Mesendoderm (in vitro differentiated cells): ENCODE measurements around the gene HMGN3.

Source experiments
- DNase-seq: peaks from one replicate; pipeline ENCODE4 v3.0.0; 2013
- H2AK5ac ChIP-seq: 2 replicates; pipeline ENCODE4 v1.6.1; 2013; ENCODE audit warnings: low read length, inconsistent platforms
- H2BK120ac ChIP-seq: 2 replicates; pipeline ENCODE4 v1.6.1; 2013; ENCODE audit warnings: low read depth, mild to moderate bottlenecking, low read length, moderate library complexity, mixed read lengths
- H2BK15ac ChIP-seq: replicated peaks from 2 replicates; pipeline ENCODE4 v1.6.1; 2013; ENCODE audit warnings: low read depth, mild to moderate bottlenecking, moderate library complexity
- H2BK5ac ChIP-seq: 2 replicates; pipeline ENCODE4 v1.6.1; 2013; ENCODE audit warnings: low read length, inconsistent platforms
- H3K18ac ChIP-seq: 2 replicates; pipeline ENCODE4 v1.6.1; 2013; ENCODE audit warnings: mild to moderate bottlenecking, low read length, mixed read lengths
- H3K23ac ChIP-seq: one replicate; pipeline ENCODE4 v1.6.1; 2013; ENCODE audit warnings: low read length
- H3K27ac ChIP-seq: 2 replicates; pipeline ENCODE4 v1.5.1; 2013; ENCODE audit warnings: low read depth, mild to moderate bottlenecking, inconsistent platforms, low read length, moderate library complexity
- H3K27me3 ChIP-seq: 2 replicates; pipeline ENCODE4 v1.6.1; 2013; ENCODE audit warnings: low read length, control low read depth, mild to moderate bottlenecking, inconsistent platforms; ENCODE audit not compliant: insufficient read depth, poor library complexity
- H3K36me3 ChIP-seq: 2 replicates; pipeline ENCODE4 v1.6.1; 2013; ENCODE audit warnings: low read length, inconsistent platforms; ENCODE audit not compliant: control insufficient read depth, insufficient read depth
- H3K4ac ChIP-seq: one replicate; pipeline ENCODE4 v1.6.1; 2013; ENCODE audit warnings: low read depth, mild to moderate bottlenecking, low read length, moderate library complexity
- H3K4me1 ChIP-seq: 2 replicates; pipeline ENCODE4 v1.6.1; 2013; ENCODE audit warnings: low read depth, low read length, inconsistent platforms; ENCODE audit not compliant: control insufficient read depth
- H3K4me2 ChIP-seq: 2 replicates; pipeline ENCODE4 v1.6.1; 2013; ENCODE audit warnings: low read length
- H3K4me3 ChIP-seq: 2 replicates; pipeline ENCODE4 v1.5.1; 2013; ENCODE audit warnings: mild to moderate bottlenecking, low read length
- H3K56ac ChIP-seq: one replicate; pipeline ENCODE4 v1.6.1; 2013; ENCODE audit warnings: low read length
- H3K79me1 ChIP-seq: 2 replicates; pipeline ENCODE4 v1.6.1; 2013; ENCODE audit warnings: low read length, inconsistent platforms
- H3K79me2 ChIP-seq: 2 replicates; pipeline ENCODE4 v1.6.1; 2013; ENCODE audit warnings: mild to moderate bottlenecking, low read length; ENCODE audit not compliant: control insufficient read depth, insufficient read depth
- H3K9ac ChIP-seq: 2 replicates; pipeline ENCODE4 v1.6.1; 2013; ENCODE audit warnings: low read length, inconsistent platforms
- H4K5ac ChIP-seq: one replicate; pipeline ENCODE4 v1.6.1; 2013; ENCODE audit warnings: low read length
- H4K8ac ChIP-seq: one replicate; pipeline ENCODE4 v1.6.1; 2013; ENCODE audit warnings: low read depth, mild to moderate bottlenecking, control low read depth, low read length, moderate library complexity
- WGBS: extraction: QIAGEN DNeasy Blood & Tissue Kit; methylation state at CpG from one replicate; pipeline ENCODE4 v1.1.7; 2013; ENCODE audit warnings: low lambda C conversion rate, missing lambda C conversion rate; ENCODE audit not compliant: insufficient coverage; ENCODE audit errors: extremely low coverage; 5-methylcytosine and 5-hydroxymethylcytosine counted together

The HMGN3 gene

GRCh38 chr6:79250559-79250958 is 16.1 kb upstream of the HMGN3 start:
- Histone ChIP-seq H2BK5ac (no peak overlapping the region), H3K4ac (no peak overlapping the region)
- no CpG with 5 or more reads among the region's 2 CpGs for WGBS

GRCh38 chr6:79250107-79250514 is 15.6 kb upstream of the HMGN3 start:
- H3K79me1 ChIP-seq = no peaks in the 10 kb centered on the region
- H3K4me1 ChIP-seq = no peaks in the 10 kb centered on the region
- no peak overlapping the region for H3K18ac ChIP-seq
- H2AK5ac ChIP-seq = no peak overlapping the region
- no peak overlapping the region for H3K23ac ChIP-seq
- H3K27me3 ChIP-seq = no peaks in the 10 kb centered on the region
- no peak overlapping the region for H2BK120ac ChIP-seq
- H2BK15ac ChIP-seq = no peak overlapping the region
- no peak overlapping the region for H3K4me3 ChIP-seq
- H3K36me3 ChIP-seq = no peaks in the 10 kb centered on the region
- no peak overlapping the region for H3K27ac ChIP-seq
- no peak overlapping the region for H3K4me2 ChIP-seq
- no peak overlapping the region for H4K8ac ChIP-seq
- DNase-seq = peak; percentile 31
- H3K56ac ChIP-seq = no peak overlapping the region
- no peak overlapping the region for H3K9ac ChIP-seq
- H4K5ac ChIP-seq = no peak overlapping the region
- H3K4ac ChIP-seq = no peak overlapping the region
- no CpG with 5 or more reads among the region's 2 CpGs for WGBS
- H2BK5ac ChIP-seq = no peak overlapping the region
- H3K79me2 ChIP-seq = no peaks in the 10 kb centered on the region

More at GRCh38 chr6:79250559-79250958, 16.1 kb upstream of the HMGN3 start:
- H3K4me2 ChIP-seq = no peak overlapping the region
- no peak overlapping the region for H2BK15ac ChIP-seq
- H3K27me3 ChIP-seq = no peaks in the 10 kb centered on the region
- H3K79me1 ChIP-seq = no peaks in the 10 kb centered on the region
- H4K5ac ChIP-seq = no peak overlapping the region
- no peak overlapping the region for H3K18ac ChIP-seq
- no peaks in the 10 kb centered on the region for H3K36me3 ChIP-seq
- H3K56ac ChIP-seq = no peak overlapping the region
- H3K9ac ChIP-seq = no peak overlapping the region
- no peak overlapping the region for H2AK5ac ChIP-seq
- DNase-seq = no peak
- no peaks in the 10 kb centered on the region for H3K4me1 ChIP-seq
- H2BK120ac ChIP-seq = no peak overlapping the region
- no peaks in the 10 kb centered on the region for H3K79me2 ChIP-seq
- H3K4me3 ChIP-seq = no peak overlapping the region
- no peak overlapping the region for H4K8ac ChIP-seq
- H3K27ac ChIP-seq = no peak overlapping the region
- H3K23ac ChIP-seq = no peak overlapping the region

DNA sequence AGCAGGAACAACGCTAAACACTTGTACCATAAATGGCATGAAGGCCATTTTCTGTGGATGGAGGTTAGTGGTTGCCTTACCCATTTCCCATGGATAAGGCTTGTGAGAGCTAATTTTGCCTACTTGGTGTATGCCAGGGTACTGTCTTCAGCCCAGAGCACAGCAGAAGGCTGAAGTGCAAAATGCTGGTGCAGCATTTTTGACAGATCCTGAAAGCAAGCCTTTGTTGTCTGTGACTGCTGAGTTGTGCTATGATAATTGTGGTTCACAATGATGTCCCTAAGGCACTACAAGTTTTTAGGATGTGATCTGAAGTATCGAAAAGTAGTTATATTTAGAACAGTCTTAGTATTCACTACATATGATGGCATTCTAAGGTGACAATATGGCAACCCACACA is 14.7 kb upstream of the HMGN3 start:
- Histone ChIP-seq H3K27me3 (no peaks in the 10 kb centered on the region), H2BK15ac (no peak overlapping the region), H2AK5ac (no peak overlapping the region), H3K27ac (no peak overlapping the region), H4K5ac (no peak overlapping the region), H3K4me3 (no peak overlapping the region), H3K4me2 (no peak overlapping the region), H3K9ac (no peak overlapping the region), H3K23ac (no peak overlapping the region), H3K4ac (no peak overlapping the region), H3K4me1 (no peaks in the 10 kb centered on the region), H3K56ac (no peak overlapping the region), H2BK5ac (no peak overlapping the region), H4K8ac (no peak overlapping the region), H3K79me1 (no peaks in the 10 kb centered on the region), H3K36me3 (no peaks in the 10 kb centered on the region), H3K18ac (no peak overlapping the region), H2BK120ac (no peak overlapping the region), H3K79me2 (no peaks in the 10 kb centered on the region)
- no CpG with 5 or more reads among the region's 2 CpGs for WGBS
- no peak for DNase-seq

DNA sequence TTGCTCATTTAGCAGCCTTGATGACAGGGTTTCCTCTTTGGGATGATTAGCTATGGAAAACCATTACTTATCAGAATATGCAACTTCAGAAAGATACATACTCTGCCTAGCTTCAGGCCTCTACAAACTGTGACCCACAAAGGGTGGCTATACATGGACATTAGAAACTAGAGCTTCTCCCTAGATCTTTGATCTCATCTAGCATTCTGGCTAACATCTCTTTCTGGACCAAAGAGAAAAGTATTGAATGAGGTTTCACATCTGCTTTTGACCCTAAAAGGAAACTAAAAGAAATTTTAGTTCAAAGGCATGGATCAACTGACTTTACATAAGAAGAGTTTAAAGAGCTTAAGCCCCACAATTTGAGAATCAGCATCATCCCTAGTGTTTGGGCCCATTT is 12.4 kb upstream of the HMGN3 start:
- Histone ChIP-seq H4K5ac (no peak overlapping the region), H3K4ac (no peak overlapping the region), H2BK120ac (no peak overlapping the region), H3K27me3 (no peaks in the 10 kb centered on the region), H3K36me3 (no peaks in the 10 kb centered on the region), H3K18ac (no peak overlapping the region), H4K8ac (no peak overlapping the region), H3K27ac (no peak overlapping the region), H3K23ac (no peak overlapping the region), H2BK15ac (no peak overlapping the region), H3K9ac (no peak overlapping the region), H3K79me2 (no peaks in the 10 kb centered on the region), H3K4me1 (no peaks in the 10 kb centered on the region), H2AK5ac (no peak overlapping the region), H3K56ac (no peak overlapping the region), H3K79me1 (no peaks in the 10 kb centered on the region), H3K4me2 (no peak overlapping the region), H3K4me3 (no peak overlapping the region), H2BK5ac (no peak overlapping the region)
- DNase-seq = no peak

DNA sequence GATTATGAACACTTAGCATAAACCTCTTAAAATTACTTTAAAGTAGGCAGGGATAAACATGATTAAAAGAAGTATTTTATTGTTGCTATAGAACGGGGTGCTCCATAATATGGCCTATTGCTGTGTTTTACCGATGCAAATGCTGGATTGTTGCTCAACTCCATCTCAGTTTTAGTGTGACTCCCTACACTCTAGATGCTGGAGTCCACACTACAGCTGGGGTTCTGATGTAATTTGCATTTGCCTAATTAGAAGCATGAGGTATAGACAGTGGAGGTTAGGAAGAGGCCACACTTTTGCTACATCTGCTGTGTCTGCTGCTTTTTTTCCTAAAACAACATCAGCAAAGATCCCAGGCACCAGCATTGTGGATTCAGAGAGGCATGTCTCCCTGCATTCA is 6.7 kb upstream of the HMGN3 start:
- Histone ChIP-seq H4K5ac (no peak overlapping the region), H3K4me3 (no peak overlapping the region), H3K9ac (no peak overlapping the region), H4K8ac (no peak overlapping the region), H3K18ac (no peak overlapping the region), H3K4me2 (no peak overlapping the region), H3K36me3 (no peaks in the 10 kb centered on the region), H3K56ac (no peak overlapping the region), H3K4me1 (peaks cover 2% of the 10 kb centered on the region), H3K27me3 (no peaks in the 10 kb centered on the region), H3K23ac (no peak overlapping the region), H2BK15ac (no peak overlapping the region), H2AK5ac (no peak overlapping the region), H2BK120ac (no peak overlapping the region), H2BK5ac (no peak overlapping the region), H3K27ac (no peak overlapping the region), H3K4ac (no peak overlapping the region), H3K79me2 (no peaks in the 10 kb centered on the region), H3K79me1 (no peaks in the 10 kb centered on the region)
- WGBS = no CpG with 5 or more reads among the region's 2 CpGs
- DNase-seq = no peak

DNA sequence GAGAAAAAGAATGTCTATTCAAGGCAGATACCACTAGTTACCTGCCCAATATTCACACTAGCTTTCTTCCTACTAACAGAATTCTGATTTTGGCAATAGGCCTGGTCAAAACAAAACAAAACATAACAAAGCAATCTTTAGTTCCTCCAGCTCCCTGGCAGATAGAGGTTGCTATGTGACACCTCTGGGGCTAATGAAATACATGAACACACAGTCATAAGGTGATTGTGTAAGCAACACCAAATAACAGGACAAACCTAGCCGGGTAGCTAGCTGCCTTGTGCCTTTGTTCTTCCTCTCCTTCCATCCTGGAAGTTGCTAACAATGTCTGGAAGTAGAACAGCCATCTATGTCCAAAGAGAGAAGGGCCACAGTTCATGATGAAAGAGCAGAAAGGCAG is 6.0 kb upstream of the HMGN3 start:
- H2BK5ac ChIP-seq = no peak overlapping the region
- no peak overlapping the region for H3K27ac ChIP-seq
- H4K8ac ChIP-seq = no peak overlapping the region
- H3K27me3 ChIP-seq = no peaks in the 10 kb centered on the region
- no peak overlapping the region for H3K4me2 ChIP-seq
- H3K56ac ChIP-seq = no peak overlapping the region
- no peaks in the 10 kb centered on the region for H3K79me2 ChIP-seq
- H2AK5ac ChIP-seq = no peak overlapping the region
- H3K4ac ChIP-seq = no peak overlapping the region
- no peak for DNase-seq
- no peak overlapping the region for H2BK15ac ChIP-seq
- no peaks in the 10 kb centered on the region for H3K36me3 ChIP-seq
- H3K79me1 ChIP-seq = no peaks in the 10 kb centered on the region
- no peak overlapping the region for H3K18ac ChIP-seq
- peaks cover 2% of the 10 kb centered on the region for H3K4me1 ChIP-seq
- no peak overlapping the region for H3K9ac ChIP-seq
- WGBS = no CpG with 5 or more reads among the region's 1 CpG
- no peak overlapping the region for H3K23ac ChIP-seq
- no peak overlapping the region for H2BK120ac ChIP-seq
- no peak overlapping the region for H3K4me3 ChIP-seq
- no peak overlapping the region for H4K5ac ChIP-seq
